Uterus (tissue), 4 donors: ENCODE measurements around the gene AARSD1. TPM values are rescaled to one million over a fixed set of nuclear protein-coding genes. Genes with fewer than 3 reads are reported as not detected.

Experiments used
- DNase-seq, 2 donors: peaks; one replicate each; pipeline ENCODE4 v3.0.0-alpha.2; 2019 to 2020
- H3K27ac ChIP-seq, 2 donors: fragments of 200-600 bp; sonication (generic); 1 replicate in 1 of 2; 2 replicates in 1 of 2; pipeline ENCODE4 v1.5.1; 2016 to 2018
- H3K27me3 ChIP-seq, 2 donors: fragments of 200-600 bp; sonication (generic); one replicate each; pipeline ENCODE4 v1.5.1; 2018 to 2019; ENCODE audit warnings: control low read depth in 1 of 2
- H3K36me3 ChIP-seq, 2 donors: fragments of 200-600 bp; sonication (generic); one replicate each; pipeline ENCODE4 v1.5.1; 2019; ENCODE audit warnings: control low read depth in 1 of 2
- H3K4me1 ChIP-seq, 2 donors: fragments of 200-600 bp; sonication (generic); one replicate each; pipeline ENCODE4 v1.5.1; 2018 to 2019; ENCODE audit warnings: control low read depth in 1 of 2
- H3K4me3 ChIP-seq, 2 donors: fragments of 200-600 bp; sonication (generic); 1 replicate in 1 of 2; 2 replicates in 1 of 2; pipeline ENCODE4 v1.5.1; 2018 to 2019; ENCODE audit warnings: mild to moderate bottlenecking in 1 of 2
- H3K9me3 ChIP-seq, 2 donors: fragments of 200-600 bp; sonication (generic); one replicate each; pipeline ENCODE4 v1.5.1; 2019; ENCODE audit warnings: control low read depth in 1 of 2
- CTCF ChIP-seq, 4 experiments: fragments of 200-600 bp in 2 of 4; fragments of 450-650 bp in 2 of 4; sonication (generic) in 2 of 4; IDR thresholded peaks; one replicate each; pipeline ENCODE4 v1.5.1; 2016 to 2019; ENCODE audit warnings: antibody characterized with exemption in 4 of 4, mild to moderate bottlenecking in 2 of 4, moderate library complexity in 1 of 4
- POLR2A ChIP-seq, 2 donors: fragments of 450-650 bp; IDR thresholded peaks; one replicate each; pipeline ENCODE4 v1.6.1; 2016; ENCODE audit warnings: antibody characterized with exemption in 2 of 2, mild to moderate bottlenecking in 1 of 2, moderate library complexity in 1 of 2
- intact Hi-C: fragments of 100-400 bp; cut with DNase I; formaldehyde crosslinking; loops from one replicate; pipeline ENCODE4 v1.15.1; 2023; ENCODE audit warnings: low total_unique reads
- small RNA-seq: library from RNA; depleted of rRNA; stranded (forward); fragments of <200 nt; gene quantifications from one replicate; pipeline ENCODE3, GENCODE V24; 2016
- total RNA-seq, 4 donors: library from RNA; depleted of rRNA in 3 of 4; stranded (reverse); fragments of >200 nt in 3 of 4; gene quantifications; one replicate each; pipeline versions ENCODE4 v1.1.0 to v1.2.4, GENCODE V29; 2014 to 2023
- donor health status: DM: yes; HTN: yes; CAD: no.

Gene AARSD1
- total RNA-seq, 4 donors from 2014 or later, result 5.6 to 69.9 (median 32.6) TPM

GRCh38 chr17:42908872-42909700 is 55.2 kb downstream of the AARSD1 start:
- Histone ChIP-seq H3K27ac (no peak overlapping the region), H3K4me1 (no peaks in the 10 kb centered on the region), H3K9me3 (no peaks in the 10 kb centered on the region), H3K27me3 (no peaks in the 10 kb centered on the region), H3K36me3 (no peaks in the 10 kb centered on the region), H3K4me3 (no peak overlapping the region)
- DNase-seq, result no peak
- intact Hi-C loops, result no loop called here
- TF ChIP-seq CTCF (IDR thresholded peaks at IDR 0.05) (no peak), POLR2A (IDR thresholded peaks at IDR 0.05) (no peak)

GRCh38 chr17:42906772-42907446 is 57.3 kb downstream of the AARSD1 start:
- no peak for DNase-seq
- no peak overlapping the region for H3K27ac ChIP-seq
- no peak for TF ChIP-seq POLR2A (IDR thresholded peaks at IDR 0.05)
- TF ChIP-seq CTCF (IDR thresholded peaks at IDR 0.05), result no peak
- intact Hi-C loops, result no loop called here
- no peaks in the 10 kb centered on the region for H3K9me3 ChIP-seq
- no peak overlapping the region for H3K4me3 ChIP-seq
- no peaks in the 10 kb centered on the region for H3K36me3 ChIP-seq
- no peaks in the 10 kb centered on the region for H3K4me1 ChIP-seq
- no peaks in the 10 kb centered on the region for H3K27me3 ChIP-seq

GRCh38 chr17:42904110-42904469 is 60.2 kb downstream of the AARSD1 start:
- no peaks in the 10 kb centered on the region for H3K4me1 ChIP-seq

GRCh38 chr17:42901535-42902229 is 62.6 kb downstream of the AARSD1 start:
- DNase-seq, result no peak
- Histone ChIP-seq H3K36me3 (no peaks in the 10 kb centered on the region), H3K27ac (no peak overlapping the region), H3K9me3 (no peaks in the 10 kb centered on the region), H3K4me1 (no peaks in the 10 kb centered on the region), H3K4me3 (no peak overlapping the region), H3K27me3 (no peaks in the 10 kb centered on the region)
- no peak for TF ChIP-seq POLR2A (IDR thresholded peaks at IDR 0.05)
- TF ChIP-seq CTCF (IDR thresholded peaks at IDR 0.05), result no peak
- intact Hi-C loops, result no loop called here

More at GRCh38 chr17:42904110-42904469, 60.2 kb downstream of the AARSD1 start:
- Histone ChIP-seq H3K27me3 (no peaks in the 10 kb centered on the region), H3K4me3 (no peak overlapping the region), H3K36me3 (no peaks in the 10 kb centered on the region), H3K9me3 (no peaks in the 10 kb centered on the region), H3K27ac (no peak overlapping the region)
- intact Hi-C loops, result no loop called here
- TF ChIP-seq POLR2A (IDR thresholded peaks at IDR 0.05) (no peak), CTCF (IDR thresholded peaks at IDR 0.05) (no peak)
- DNase-seq, result no peak

Small RNA genes within 50 kb of the gene (small RNA-seq; reads per million reads assigned to genes)
- gene AARSD1 (not detected), gene RF00561 (not detected)

Other genes starting within 250 kb of the AARSD1 start
- 10 to 100 TPM; 31.5 to 89.5 (median 44.5) TPM for gene EZH1, start 219.4 kb downstream of the AARSD1 start, total RNA-seq
- 10 to 100 TPM; 13.7 to 52.2 (median 29.2) TPM for gene RAMP2, start 203.2 kb downstream of the AARSD1 start, total RNA-seq
- gene VPS25, start 191.0 kb downstream of the AARSD1 start, total RNA-seq, result 10 to 100 TPM; 36.8 to 70.7 (median 51.7) TPM
- gene WNK4, start 183.8 kb downstream of the AARSD1 start, total RNA-seq, result 1 to 10 TPM in 1 of 4 donors, under 1 TPM in 2, not detected in 1; under 0.01 to 1.7 (median 0.34) TPM
- 100 to 1,000 TPM in 1 of 4 donors, 10 to 100 TPM in 3; 40.9 to 100 (median 51.8) TPM for gene COA3, start 165.8 kb downstream of the AARSD1 start, total RNA-seq
- 1 to 10 TPM in 1 of 4 donors, under 1 TPM in 1, not detected in 2; 0.69 to 1.2 TPM for gene CNTD1, start 165.6 kb downstream of the AARSD1 start, total RNA-seq
- 100 to 1,000 TPM in 1 of 4 donors, 10 to 100 TPM in 3; 42.6 to 108 (median 72.6) TPM for gene BECN1, start 140.2 kb downstream of the AARSD1 start, total RNA-seq
- 10 to 100 TPM in 3 of 4 donors, 1 to 10 TPM in 1; 9.7 to 74.3 (median 46.0) TPM for gene PSME3, start 131.1 kb downstream of the AARSD1 start, total RNA-seq
- gene AOC2, start 119.9 kb downstream of the AARSD1 start, total RNA-seq, result 1 to 10 TPM in 3 of 4 donors, not detected in 1; 1.3 to 5.3 (median 3.0) TPM
- 10 to 100 TPM; 11.8 to 86.2 (median 15.5) TPM for gene AOC3, start 113.3 kb downstream of the AARSD1 start, total RNA-seq
- gene G6PC1, start 63.7 kb downstream of the AARSD1 start, total RNA-seq, result not detected
- 1 to 10 TPM in 2 of 4 donors, under 1 TPM in 1, not detected in 1; 0.51 to 3.7 (median 1.2) TPM for gene PTGES3L, start 15.6 kb upstream of the AARSD1 start, total RNA-seq
- 10 to 100 TPM; 10.8 to 18.3 (median 13.1) TPM for gene RUNDC1, start 16.1 kb upstream of the AARSD1 start, total RNA-seq
- 1,000 to 10,000 TPM in 3 of 4 donors, 100 to 1,000 TPM in 1; 635 to 7,543 (median 1,847) TPM for gene RPL27, start 34.0 kb upstream of the AARSD1 start, total RNA-seq
- 10 to 100 TPM in 2 of 4 donors, 1 to 10 TPM in 2; 5.9 to 31.4 (median 10.0) TPM for gene IFI35, start 42.3 kb upstream of the AARSD1 start, total RNA-seq
- 100 to 1,000 TPM in 3 of 4 donors, 10 to 100 TPM in 1; 59.5 to 187 (median 152) TPM for gene VAT1, start 57.9 kb upstream of the AARSD1 start, total RNA-seq
- 10 to 100 TPM in 1 of 4 donors, 1 to 10 TPM in 2, under 1 TPM in 1; 0.88 to 14.0 (median 3.5) TPM for gene RND2, start 60.8 kb upstream of the AARSD1 start, total RNA-seq
- 10 to 100 TPM in 2 of 4 donors, 1 to 10 TPM in 2; 1.2 to 30.7 (median 15.4) TPM for gene BRCA1, start 160.9 kb upstream of the AARSD1 start, total RNA-seq
- 100 to 1,000 TPM in 1 of 4 donors, 10 to 100 TPM in 3; 30.0 to 126 (median 67.2) TPM for gene NBR1, start 206.8 kb upstream of the AARSD1 start, total RNA-seq
- 10 to 100 TPM in 2 of 4 donors, 1 to 10 TPM in 2; 2.3 to 20.7 (median 11.9) TPM for gene TMEM106A, start 247.4 kb upstream of the AARSD1 start, total RNA-seq